Measurements from ENCODE around the gene ATAD3B.

The ATAD3B gene

DNA sequence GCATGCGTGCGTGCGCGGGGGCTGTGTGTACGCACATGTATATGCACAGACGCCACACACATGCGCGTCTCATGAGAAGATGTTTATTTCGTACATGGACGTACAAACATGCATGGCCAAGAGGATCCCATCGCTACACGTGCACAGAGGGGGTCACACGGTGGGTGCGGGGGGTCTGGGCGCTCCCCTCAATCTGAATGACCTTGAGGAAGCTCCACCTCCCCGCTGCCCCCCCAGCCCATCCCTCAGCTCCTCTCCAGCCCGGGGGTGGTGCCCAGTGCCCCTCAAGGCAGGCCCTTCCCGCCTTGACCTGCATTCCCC, 67.4 kb downstream of the ATAD3B start:
- Histone ChIP-seq H3K4me1 (ENCODE audit: control insufficient read depth, insufficient read depth, low read length) (peaks cover 4% of the 10 kb centered on the region; the same call in 1 of the 2 replicates), H3K4me3 (ENCODE audit: low read depth, low read length) (peak overlapping the region; percentile 80), H3K27ac (ENCODE audit: low read depth, low read length) (no peak overlapping the region), H3K36me3 (ENCODE audit: control insufficient read depth, insufficient read depth, low read length) (peaks cover 37% of the 10 kb centered on the region), H3K27me3 (ENCODE audit: control insufficient read depth, insufficient read depth, low read length) (no peaks in the 10 kb centered on the region), H3K9me3 (ENCODE audit: control insufficient read depth, insufficient read depth, low read depth, low read length) (no peaks in the 10 kb centered on the region), H3K9ac (ENCODE audit: low read length) (no peak overlapping the region)

DNA sequence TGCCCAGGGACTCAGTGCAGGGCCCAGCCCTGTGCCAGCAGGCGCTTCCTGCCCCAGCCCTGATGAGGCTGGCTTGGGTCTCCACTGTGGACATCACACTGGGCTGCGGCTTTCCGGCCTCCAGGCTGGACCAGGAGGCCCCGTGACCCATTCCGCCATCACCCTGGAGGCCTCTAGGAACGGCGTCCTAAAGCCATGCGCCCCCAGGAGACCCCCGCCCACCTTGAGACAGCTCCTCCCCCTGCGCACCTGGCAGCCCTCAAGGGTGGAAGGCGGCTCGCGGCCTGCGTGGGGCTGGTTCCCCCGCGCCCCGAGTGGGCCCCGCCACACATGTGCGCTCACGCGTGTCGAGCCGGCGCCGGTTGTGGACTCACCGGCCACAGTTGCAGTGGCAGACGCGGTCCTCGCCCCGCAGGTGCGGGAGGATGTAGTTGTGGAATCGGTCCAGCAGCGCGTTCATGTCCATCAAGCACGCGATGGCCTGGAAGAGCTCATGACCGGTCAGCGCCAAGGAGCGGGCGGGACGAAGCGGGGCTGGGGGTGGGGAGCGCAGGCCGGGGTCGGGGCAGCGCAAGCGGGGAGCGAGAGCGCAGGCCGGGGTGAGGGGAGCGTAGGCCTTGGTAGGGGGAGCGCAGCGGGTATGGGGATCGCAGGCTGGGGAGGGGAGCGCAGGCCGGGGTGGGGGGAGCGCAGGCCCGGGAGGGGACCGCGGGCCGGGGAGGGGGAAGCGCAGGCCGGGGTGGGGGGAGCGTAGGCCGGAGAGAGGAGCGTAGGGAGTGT, 67.9 kb downstream of the ATAD3B start:
- no peaks in the 10 kb centered on the region for H3K9me3 ChIP-seq (ENCODE audit: control insufficient read depth, insufficient read depth, low read depth, low read length)
- no peaks in the 10 kb centered on the region for H3K27me3 ChIP-seq (ENCODE audit: control insufficient read depth, insufficient read depth, low read length)
- H3K4me3 ChIP-seq (ENCODE audit: low read depth, low read length) = peak overlapping the region; percentile 80
- peaks cover 4% of the 10 kb centered on the region; the same call in 1 of the 2 replicates for H3K4me1 ChIP-seq (ENCODE audit: control insufficient read depth, insufficient read depth, low read length)
- peak overlapping the region; percentile 64 for H3K9ac ChIP-seq (ENCODE audit: low read length)
- H3K36me3 ChIP-seq (ENCODE audit: control insufficient read depth, insufficient read depth, low read length) = peaks cover 39% of the 10 kb centered on the region
- H3K27ac ChIP-seq (ENCODE audit: low read depth, low read length) = no peak overlapping the region

DNA sequence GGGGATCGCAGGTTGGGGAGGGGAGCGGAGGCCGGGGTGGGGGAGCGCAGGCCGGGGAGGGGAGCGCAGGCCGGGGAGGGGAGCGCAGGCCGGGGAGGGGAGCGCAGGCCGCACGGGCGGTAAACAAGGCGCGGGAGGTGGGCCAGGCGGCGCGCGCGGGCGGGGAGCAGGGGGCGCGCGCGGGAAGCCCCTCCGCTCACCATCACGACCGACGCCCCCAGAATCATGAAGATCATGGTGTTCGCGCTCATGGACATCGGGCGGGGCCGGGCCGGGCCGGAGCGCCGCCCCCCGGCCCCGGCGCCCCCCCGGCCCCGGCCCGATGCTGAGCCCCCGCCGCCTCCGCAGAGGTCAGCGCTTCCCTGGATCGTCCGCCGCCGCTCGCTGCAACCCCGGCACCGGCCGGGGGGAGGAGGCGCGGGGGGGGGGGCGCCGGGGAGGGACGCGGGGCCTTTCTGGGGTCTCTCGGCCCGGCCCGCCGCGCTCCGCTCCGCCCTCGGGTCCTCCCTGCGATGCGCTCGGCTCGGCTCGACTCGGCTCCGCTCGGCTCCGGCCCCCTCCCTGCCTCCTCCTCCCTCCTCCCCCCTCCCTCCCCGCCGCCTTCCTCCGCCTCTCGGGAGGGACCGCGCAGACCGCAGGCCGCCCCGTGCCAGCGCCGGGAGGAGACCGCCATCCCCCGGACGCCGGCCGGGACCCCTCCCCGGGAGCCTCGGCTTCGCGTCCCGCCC, 68.7 kb downstream of the ATAD3B start, which contains the start of gene TMEM240:
TSS of gene TMEM240 (minus strand) at position 535 of the 728 bp plus-strand sequence. CDS start at position 257, 278 bp downstream.
- Histone ChIP-seq H3K9me3 (ENCODE audit: control insufficient read depth, insufficient read depth, low read depth, low read length) (no peaks in the 10 kb centered on the region), H3K36me3 (ENCODE audit: control insufficient read depth, insufficient read depth, low read length) (peaks cover 46% of the 10 kb centered on the region), H3K9ac (ENCODE audit: low read length) (peak within 1 kb of the TSS; percentile 64), H3K27me3 (ENCODE audit: control insufficient read depth, insufficient read depth, low read length) (no peaks in the 10 kb centered on the region), H3K4me3 (ENCODE audit: low read depth, low read length) (peak within 1 kb of the TSS; percentile 80), H3K27ac (ENCODE audit: low read depth, low read length) (peak within 1 kb of the TSS; percentile 29; the same call in 1 of the 2 replicates), H3K4me1 (ENCODE audit: control insufficient read depth, insufficient read depth, low read length) (peaks cover 4% of the 10 kb centered on the region; the same call in 1 of the 2 replicates)

DNA sequence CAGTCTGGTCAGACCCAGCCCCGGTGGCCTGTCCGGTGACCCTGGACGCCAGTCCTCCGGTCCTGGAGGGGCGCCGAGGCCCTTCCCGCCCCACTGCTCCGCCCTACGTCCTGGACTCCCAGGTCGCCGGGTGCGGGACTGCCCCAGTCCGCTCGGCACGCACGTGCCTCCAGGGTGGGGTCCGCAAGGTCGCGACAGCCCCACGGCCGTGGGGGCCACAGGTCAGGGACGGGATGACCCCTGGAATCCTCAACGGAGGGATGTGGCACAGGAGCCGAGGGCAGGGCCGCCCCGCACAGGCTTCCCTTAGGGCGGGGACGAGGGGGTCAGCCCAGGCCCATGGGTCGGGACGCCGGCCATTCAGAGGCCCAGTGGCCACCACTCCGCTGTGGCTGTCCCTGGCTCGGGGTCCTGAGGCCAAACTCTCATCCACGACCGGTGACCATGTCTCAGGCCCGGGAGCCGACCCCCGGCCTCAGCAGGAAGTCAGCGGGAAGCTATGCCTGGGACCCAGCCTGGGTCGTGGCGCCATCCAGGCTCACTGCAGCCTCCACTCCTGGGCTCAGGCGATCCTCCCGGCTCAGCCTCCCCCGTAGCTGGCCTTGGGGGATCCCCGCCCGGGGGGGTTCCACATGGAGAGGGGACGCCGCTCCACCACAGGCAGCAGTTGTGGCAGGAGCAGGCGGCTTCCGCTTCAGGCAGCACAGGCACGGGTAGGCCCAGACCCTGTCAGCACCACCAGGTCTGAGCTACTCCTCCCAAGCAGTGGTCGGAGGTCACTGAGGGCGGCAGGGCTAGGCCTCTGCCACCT, 69.5 kb downstream of the ATAD3B start:
- Histone ChIP-seq H3K27ac (ENCODE audit: low read depth, low read length) (peak overlapping the region; percentile 29; the same call in 1 of the 2 replicates), H3K9me3 (ENCODE audit: control insufficient read depth, insufficient read depth, low read depth, low read length) (no peaks in the 10 kb centered on the region), H3K4me1 (ENCODE audit: control insufficient read depth, insufficient read depth, low read length) (peaks cover 4% of the 10 kb centered on the region; the same call in 1 of the 2 replicates), H3K9ac (ENCODE audit: low read length) (peak overlapping the region; percentile 63), H3K36me3 (ENCODE audit: control insufficient read depth, insufficient read depth, low read length) (peaks cover 48% of the 10 kb centered on the region), H3K27me3 (ENCODE audit: control insufficient read depth, insufficient read depth, low read length) (no peaks in the 10 kb centered on the region), H3K4me3 (ENCODE audit: low read depth, low read length) (peak overlapping the region; percentile 80)

DNA sequence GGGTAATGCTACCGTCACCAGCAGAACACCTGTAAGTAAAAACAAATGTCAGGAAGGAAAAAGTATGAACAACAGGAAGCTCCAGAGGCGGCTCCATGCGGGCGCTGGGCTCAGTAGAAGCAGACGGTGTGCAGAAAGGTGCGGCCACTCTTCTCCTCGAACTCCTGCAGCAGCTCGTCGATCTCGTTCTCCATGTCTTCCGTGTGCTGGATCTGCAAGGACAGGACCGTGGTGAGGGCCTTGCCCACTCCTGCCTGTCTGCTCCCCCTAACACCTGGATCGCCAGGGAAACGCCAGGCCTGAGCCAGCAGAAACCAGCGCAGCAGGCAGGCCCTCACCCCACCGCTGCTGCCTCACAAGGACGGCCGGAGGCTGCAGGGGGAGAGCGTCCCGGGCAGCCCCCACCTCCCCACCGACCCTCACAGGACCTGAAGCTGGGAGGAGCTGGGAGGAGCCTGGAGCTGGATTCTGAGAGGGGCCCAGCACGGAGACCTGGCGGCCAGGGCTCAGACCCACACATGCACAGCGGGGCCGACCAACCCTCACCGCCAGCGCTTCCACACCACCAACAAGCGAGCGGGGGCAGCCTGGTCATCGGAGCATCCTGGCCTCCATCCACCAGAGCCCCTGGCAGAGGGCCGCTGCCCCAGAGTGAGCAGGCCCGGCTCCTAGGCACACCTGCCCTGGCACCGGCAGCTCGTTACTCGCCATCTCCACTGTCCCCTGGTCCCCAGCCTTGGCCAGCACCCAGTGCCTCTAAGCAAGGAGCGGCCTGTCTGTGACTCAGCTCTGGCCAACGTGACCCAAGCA, 70.6 kb downstream of the ATAD3B start:
- no peaks in the 10 kb centered on the region for H3K27me3 ChIP-seq (ENCODE audit: control insufficient read depth, insufficient read depth, low read length)
- H3K27ac ChIP-seq (ENCODE audit: low read depth, low read length) = no peak overlapping the region
- H3K9me3 ChIP-seq (ENCODE audit: control insufficient read depth, insufficient read depth, low read depth, low read length) = no peaks in the 10 kb centered on the region
- H3K36me3 ChIP-seq (ENCODE audit: control insufficient read depth, insufficient read depth, low read length) = peaks cover 55% of the 10 kb centered on the region
- no peak overlapping the region for H3K9ac ChIP-seq (ENCODE audit: low read length)
- H3K4me1 ChIP-seq (ENCODE audit: control insufficient read depth, insufficient read depth, low read length) = peaks cover 4% of the 10 kb centered on the region; the same call in 1 of the 2 replicates
- no peak overlapping the region for H3K4me3 ChIP-seq (ENCODE audit: low read depth, low read length)

DNA sequence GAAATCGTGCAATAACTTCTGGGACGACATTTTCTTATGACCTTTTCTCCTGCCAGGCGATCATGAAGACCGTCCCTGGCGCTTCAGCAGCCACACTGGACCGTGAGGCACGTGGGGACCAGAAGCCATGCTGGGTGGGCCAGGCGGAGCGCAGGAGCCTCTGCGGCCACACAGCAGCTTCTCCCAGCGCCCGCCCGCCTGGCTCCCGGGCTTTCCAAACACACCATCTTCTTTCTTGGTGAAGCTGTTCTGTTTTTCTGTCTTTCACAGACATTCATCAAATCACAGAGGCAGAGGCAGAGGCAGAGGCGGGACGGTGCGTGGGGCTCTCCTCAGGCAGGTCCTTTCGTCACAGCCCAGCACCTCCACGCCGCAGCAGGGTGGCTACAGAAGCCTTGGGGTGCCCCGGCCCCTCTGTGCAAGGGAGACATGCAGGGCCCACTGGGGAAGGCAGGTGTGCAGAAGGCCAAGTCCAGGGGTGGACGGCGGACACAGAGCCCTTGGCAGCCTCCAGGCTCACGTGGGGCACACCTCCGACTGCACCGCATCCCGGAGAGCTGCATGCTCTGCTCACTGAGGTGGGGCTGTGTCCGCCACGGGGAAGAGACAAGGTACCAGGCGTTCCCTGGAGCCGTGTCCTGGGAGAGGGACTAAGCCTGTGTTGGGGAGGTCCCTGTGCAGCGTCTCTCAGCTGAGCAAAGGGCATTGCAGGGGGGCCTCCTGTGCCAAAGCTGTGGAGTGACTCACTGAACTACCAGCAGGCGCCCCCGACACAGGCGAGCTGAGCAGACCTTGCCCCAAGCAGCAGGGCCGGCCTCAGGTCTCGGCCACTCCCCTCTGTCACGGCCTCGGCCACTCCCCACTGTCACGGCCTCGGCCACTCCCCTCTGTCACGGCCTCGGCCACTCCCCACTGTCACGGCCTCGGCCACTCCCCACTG, 71.5 kb downstream of the ATAD3B start:
- Histone ChIP-seq H3K9me3 (ENCODE audit: control insufficient read depth, insufficient read depth, low read depth, low read length) (no peaks in the 10 kb centered on the region), H3K27me3 (ENCODE audit: control insufficient read depth, insufficient read depth, low read length) (no peaks in the 10 kb centered on the region), H3K36me3 (ENCODE audit: control insufficient read depth, insufficient read depth, low read length) (peaks cover 50% of the 10 kb centered on the region), H3K27ac (ENCODE audit: low read depth, low read length) (no peak overlapping the region), H3K4me1 (ENCODE audit: control insufficient read depth, insufficient read depth, low read length) (peaks cover 4% of the 10 kb centered on the region; the same call in 1 of the 2 replicates), H3K4me3 (ENCODE audit: low read depth, low read length) (no peak overlapping the region), H3K9ac (ENCODE audit: low read length) (no peak overlapping the region)

DNA sequence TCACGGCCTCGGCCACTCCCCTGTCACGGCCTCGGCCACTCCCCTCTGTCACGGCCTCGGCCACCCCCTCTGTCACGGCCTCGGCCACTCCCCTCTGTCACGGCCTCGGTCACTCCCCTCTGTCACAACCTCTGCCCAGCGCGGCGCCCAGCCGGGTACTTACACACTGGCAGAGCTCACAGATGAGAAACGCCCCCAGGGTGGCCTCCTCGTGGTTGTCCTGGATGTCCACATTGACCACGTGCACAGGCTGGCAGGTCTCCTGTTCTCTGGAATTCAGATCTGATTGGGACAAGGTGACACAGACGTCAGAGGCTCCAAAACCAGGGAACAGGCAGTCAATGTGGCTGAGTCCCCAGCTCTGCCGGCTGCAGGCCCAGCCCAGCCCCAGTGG, 72.1 kb downstream of the ATAD3B start:
- Histone ChIP-seq H3K4me1 (ENCODE audit: control insufficient read depth, insufficient read depth, low read length) (peaks cover 4% of the 10 kb centered on the region; the same call in 1 of the 2 replicates), H3K36me3 (ENCODE audit: control insufficient read depth, insufficient read depth, low read length) (peaks cover 49% of the 10 kb centered on the region), H3K4me3 (ENCODE audit: low read depth, low read length) (no peak overlapping the region), H3K27me3 (ENCODE audit: control insufficient read depth, insufficient read depth, low read length) (no peaks in the 10 kb centered on the region), H3K27ac (ENCODE audit: low read depth, low read length) (no peak overlapping the region), H3K9me3 (ENCODE audit: control insufficient read depth, insufficient read depth, low read depth, low read length) (no peaks in the 10 kb centered on the region), H3K9ac (ENCODE audit: low read length) (no peak overlapping the region)

DNA sequence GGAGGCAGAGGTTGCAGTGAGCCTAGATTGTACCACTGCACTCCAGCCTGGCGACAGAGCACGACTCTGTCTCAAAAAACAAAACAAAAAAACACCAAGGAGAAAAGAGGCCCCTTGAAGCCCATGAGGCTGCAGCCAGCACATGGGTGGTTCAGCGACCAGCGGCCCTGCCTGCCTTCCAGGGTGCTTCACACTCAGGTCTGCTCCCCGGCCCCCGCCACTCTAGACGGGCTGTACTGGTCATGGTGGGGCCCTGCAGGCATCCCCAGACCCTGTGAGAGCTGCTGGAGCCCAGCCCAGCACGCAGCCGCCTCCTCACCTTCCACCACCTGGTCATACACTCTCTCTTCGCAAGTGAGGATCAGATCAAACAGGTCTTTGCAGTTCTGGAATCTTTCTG, 73.0 kb downstream of the ATAD3B start:
- peaks cover 49% of the 10 kb centered on the region for H3K36me3 ChIP-seq (ENCODE audit: control insufficient read depth, insufficient read depth, low read length)
- H3K27ac ChIP-seq (ENCODE audit: low read depth, low read length) = no peak overlapping the region
- no peaks in the 10 kb centered on the region for H3K9me3 ChIP-seq (ENCODE audit: control insufficient read depth, insufficient read depth, low read depth, low read length)
- H3K4me1 ChIP-seq (ENCODE audit: control insufficient read depth, insufficient read depth, low read length) = peaks cover 4% of the 10 kb centered on the region; the same call in 1 of the 2 replicates
- no peak overlapping the region for H3K9ac ChIP-seq (ENCODE audit: low read length)
- H3K27me3 ChIP-seq (ENCODE audit: control insufficient read depth, insufficient read depth, low read length) = no peaks in the 10 kb centered on the region
- no peak overlapping the region for H3K4me3 ChIP-seq (ENCODE audit: low read depth, low read length)

All from HUES6 (cell line).